Measurements from ENCODE around the gene PPAN.

Gene PPAN

DNA sequence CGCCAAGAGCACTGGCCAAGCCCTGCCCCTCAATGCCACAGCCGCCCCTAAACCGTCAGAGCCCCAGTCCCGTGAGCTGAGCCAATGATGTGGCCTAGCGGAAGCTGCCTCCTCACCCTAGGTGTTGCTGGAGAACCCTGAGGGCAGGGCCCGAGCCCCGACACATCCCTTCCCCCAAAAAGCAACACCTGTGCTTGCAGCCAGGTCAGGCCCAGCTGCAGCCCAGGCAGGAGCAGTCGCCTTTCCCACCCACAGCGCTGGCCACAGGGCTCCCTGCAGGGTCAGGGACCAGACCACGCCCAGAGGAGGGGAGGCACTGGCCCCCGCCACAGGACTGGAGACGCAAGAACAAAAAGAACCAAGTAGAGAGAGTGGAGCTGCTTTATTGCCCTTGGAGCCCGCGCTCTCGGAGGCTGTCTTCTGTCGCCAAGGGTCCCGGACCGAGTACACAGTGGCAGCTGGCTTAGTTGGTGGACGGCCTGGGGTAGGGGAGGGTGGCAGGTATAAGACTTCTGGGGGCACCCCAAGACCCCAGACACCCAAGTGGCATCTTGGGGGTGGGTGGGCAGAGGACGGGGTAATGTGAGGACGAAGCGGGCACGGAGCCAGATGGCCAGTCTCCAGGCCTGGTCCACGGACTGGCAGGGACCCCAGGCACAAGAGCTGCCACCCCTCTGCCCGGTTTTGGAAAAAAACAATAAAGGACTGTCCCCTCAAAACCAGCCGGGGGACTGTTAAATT, 8.7 kb downstream of the PPAN start:
- no peak for DNase-seq

GRCh38 chr19:10115392-10116084, 9.4 kb downstream of the PPAN start:
- DNase-seq, result no peak

DNA sequence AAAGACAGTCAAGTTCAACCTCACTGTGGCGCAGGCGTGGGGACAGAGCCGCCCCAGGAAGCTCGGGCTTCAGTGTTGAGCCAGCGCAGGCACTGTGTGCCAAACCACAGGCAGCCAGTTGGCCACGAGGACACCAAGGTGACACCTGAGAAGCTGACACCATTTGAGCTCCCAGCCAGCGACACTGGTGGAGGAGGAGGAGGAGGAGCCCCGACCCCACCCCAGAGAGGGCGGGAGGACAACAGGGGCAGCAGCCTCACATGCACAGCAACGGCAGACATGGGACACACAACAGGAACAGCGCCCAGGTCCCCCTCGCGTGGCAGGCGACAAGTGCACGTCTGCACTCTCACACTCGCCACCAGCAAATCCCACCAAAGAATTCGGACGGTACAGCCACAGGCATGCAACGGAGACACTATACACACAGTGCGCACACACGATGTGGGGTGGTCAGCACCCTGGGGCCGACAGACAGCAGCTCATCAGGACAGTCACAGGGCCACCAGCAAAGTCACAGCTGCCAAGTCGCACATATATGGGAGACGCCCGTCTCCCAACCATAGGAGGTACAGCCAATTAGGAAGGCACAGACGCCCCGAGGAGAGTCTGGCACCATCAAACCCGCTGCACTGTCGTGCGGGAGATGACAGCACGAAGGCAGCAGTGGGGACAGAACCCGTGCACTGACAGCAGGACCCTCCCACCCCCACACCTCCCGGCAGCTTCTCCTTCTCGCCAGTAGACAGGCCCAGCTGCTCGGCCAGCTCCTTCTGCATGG, 10.1 kb downstream of the PPAN start:
- no peak for DNase-seq

GRCh38 chr19:10116866-10117616, 10.9 kb downstream of the PPAN start:
- no peak for DNase-seq

DNA sequence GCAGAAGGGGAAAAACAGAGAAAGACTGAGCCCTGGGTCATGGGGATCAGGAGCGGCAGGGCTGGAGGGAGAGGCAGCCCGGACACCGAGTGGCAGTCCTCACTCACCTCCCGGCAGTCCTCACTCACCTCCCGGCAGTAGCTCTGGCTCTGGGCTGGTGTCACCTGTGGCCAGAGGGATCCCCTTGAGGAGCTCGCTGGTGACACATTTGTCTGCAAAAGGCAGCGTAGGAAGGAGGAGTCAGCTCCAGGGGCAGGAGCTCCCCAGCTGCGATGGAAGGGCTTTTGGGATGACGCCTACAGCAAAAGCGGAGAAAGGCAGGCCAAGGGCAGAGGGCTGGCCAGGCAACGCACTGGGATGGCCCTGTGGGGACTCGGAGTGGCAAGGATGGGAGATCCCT, 12.8 kb downstream of the PPAN start:
- no peak for DNase-seq

DNA sequence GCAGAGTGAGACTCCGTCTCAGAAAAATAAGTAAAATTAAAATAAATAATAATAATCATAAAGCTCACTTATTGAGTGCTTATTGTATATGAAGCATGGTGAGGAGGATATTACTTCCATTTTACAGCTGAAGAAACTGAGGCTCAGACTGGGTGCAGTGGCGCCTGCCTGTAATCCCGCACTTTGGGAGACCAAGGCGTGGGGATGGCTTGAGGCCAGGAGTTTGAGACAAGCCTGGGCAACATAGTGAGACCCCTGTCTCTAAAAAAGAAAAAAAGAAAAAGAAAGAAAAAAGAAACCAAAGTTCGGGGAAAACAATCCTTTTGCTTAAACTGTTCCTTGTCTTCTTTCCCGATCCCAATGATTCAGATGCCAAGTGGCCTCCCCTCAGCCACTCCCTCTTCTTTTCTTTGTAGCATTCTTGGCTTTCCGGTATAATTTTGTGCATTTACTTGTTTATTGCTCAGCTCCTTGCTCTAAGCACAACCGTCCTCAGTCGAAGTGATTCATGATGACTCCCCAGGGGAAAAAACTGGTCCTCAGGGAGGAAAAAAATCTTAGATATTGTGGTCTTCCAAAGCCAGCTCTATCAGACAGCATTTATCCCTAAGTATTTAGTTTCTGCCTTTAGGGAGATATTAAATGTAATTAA, 14.5 kb downstream of the PPAN start:
- DNase-seq, result no peak

- no peak for DNase-seq
These were observed 15.9 kb downstream of the PPAN start for GRCh38 chr19:10122045-10122444.

DNA sequence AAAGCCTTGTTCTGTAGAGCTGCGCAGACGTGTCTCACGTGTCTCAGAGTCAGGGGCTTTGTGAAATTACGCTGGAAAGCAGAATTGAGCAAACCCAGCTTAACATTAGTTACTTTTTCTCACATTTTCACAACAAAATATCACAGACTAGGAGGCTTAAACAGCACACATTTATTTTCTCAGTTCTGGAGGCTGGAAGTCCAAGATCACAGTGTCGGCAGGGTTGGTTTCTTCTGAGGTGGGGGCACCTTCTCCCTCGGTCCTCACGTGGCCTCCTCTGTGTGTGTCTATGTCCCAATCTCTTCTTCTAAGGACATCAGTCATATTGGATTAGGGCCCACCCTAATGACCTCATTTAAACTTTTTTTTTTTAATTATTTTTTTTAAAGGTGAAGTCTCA, 18.3 kb downstream of the PPAN start:
- no peak for DNase-seq

DNA sequence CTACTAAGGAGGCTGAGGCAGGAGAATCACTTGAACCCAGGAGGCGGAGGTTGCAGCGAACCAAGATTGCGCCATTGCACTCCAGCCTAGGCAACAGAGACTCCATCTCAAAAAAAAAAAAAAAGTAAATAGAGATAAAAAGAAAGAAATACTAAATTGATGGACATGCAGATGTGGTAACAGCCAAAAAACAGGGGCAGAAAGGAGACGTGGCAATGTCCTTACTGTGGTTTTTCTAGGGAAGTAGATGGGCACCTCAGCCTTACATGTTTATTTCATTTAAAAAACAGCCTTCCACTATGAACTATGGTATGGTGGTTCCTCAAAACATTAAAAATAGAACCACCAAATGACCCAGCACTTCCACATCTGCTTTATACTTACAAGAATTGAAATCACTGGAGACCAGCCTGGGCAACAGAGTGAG, 20.1 kb downstream of the PPAN start:
- no peak for DNase-seq

DNA sequence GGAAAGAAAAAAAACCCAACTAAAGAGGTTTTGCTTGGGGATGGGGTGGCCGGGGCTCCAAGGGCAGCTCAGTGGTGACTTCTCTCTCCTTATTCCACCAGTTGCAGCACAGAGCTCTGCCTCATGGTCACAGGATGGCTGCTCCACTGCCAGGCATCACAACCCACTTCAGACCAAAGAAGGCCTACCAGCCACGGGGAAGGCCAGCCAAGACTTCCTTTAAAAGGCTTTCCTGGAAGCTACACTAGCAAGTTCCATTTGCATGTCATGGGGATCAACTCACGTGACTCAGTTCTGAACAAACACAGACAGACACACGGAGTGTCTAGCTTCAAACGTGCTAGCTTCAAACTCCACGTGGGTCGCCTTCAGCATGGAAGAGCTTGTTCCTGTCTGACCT, 26.7 kb downstream of the PPAN start:
- no peak for DNase-seq

DNA sequence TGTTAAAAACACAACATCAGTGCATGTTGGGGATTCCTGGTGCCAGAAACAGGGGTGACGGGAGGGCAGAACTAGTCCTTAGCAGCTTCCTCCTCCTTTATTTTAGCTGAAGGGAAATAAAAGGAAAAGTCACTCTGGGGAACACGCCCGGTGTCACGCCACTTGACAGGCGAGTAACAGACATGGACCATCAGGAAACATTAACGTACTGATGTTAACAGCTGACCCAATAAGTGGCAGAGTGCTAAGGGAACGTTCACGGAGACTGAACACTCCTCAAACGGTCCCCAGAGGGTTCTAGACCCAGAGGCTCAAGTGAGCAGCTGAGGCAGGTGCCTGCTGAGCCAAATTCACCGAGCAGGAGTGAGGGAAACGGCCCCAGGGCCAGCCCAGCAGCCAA, 27.4 kb downstream of the PPAN start:
- DNase-seq, result no peak

GRCh38 chr19:10134040-10134439, 27.9 kb downstream of the PPAN start:
- DNase-seq, result no peak

- DNase-seq, result no peak
These were observed 29.6 kb downstream of the PPAN start for GRCh38 chr19:10135551-10136334.

GRCh38 chr19:10136936-10137335, 30.8 kb downstream of the PPAN start:
- no peak for DNase-seq

DNA sequence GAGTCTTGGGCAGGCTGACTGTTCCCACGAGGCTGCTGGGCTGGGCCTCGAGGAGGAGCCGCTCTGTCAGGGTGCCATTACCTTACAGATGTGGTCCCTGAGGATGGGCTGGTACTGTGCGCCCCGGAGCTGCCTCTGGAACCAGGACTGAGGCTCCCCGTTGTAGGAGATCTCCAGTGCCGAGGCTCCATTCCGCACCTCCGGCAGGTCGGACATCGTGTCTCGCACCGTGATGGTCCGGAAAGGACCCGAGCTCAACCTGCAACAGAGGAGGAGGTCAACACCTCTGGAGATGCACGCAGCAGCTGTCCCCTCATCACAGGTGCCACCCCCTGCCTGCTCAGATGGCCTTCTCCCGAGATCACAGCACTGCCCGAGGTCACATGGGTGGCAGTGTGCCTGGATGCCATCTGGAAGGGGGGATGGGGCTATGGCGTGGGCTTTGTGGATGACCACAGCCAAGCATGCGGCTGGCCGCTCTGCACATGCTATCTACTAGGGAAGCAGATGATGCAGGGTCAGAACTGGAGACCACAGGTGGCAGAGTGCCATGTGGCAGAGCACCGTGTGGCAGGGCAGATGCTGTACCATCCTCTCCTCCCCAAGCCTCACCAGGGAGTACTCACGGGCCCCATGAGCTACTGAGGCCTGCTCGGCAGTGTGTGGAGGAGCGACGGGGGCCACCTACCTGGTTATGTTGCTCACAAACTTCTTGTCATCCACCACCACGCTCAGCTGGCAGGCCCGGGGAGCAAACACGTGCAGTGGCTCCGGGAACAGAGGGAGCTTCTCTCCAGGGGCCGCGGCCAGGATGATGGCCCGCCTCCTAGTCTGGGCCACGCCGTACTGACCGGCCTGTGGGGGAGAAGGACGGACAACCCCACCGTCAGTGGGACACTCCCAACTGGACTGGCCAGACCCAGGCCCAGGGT, 31.9 kb downstream of the PPAN start:
- DNase-seq, result no peak

DNA sequence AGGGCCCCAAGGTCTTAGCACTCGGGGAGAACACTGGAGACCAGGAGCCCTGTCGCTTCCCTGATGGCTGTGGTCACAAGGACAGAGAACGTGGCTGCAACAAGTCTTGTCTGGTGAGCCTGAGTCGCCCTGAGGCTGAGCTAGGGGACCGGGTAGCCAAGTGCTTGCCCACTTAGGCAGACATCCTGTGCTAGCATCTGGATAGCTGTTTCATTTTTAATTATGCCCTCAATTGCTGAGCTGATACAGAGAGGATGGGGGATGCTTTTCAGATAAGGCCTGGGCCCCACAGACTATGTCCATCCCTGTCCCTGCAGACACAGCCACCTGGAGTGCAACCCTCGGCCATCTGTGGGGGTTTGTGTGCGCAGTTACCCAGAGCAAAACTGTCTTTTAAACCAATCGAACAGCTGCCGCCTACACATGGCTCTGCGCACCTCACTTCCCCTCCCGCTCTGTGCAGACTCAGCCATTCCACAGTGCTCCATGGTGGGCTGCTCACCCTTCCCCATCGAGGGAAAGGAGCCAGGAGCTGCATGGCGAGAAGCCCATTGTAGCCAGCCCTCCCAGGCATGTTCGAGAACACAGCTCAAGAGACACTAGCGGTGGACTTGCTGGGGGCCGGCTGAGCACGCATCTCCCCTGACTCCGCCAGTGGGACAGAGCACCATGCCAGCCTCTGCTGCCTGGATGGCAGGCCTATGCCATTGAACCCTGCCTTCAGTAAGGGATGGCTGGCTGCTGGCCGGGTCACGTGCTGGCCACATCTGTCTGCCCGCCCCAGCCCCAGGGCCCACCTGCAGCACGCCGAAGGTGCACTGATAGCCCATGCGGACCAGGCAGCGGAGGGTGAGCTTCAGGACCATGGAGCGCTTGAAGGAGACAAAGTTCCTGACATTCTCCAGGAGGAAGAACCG, 33.0 kb downstream of the PPAN start:
- DNase-seq, result no peak

DNA sequence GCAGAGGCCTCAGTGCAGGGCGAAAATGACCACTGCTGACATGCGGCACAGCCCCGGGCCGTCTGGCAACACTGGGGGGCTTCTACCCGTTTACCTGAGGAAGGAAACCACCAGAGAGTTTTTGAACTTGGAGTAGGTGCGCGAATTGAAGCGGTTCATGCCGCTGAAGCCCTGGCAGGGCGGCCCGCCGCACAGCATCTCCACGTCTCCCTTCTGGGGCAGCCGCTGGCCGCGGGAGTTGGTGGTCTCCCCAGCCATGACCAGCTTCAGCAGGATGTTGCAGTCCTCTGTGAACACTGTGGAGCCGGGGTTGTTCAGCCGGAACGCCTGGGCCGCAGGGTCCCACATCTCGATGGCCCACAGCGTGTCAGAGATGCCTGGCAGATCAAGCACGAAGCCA, 33.8 kb downstream of the PPAN start:
- no peak for DNase-seq

DNA sequence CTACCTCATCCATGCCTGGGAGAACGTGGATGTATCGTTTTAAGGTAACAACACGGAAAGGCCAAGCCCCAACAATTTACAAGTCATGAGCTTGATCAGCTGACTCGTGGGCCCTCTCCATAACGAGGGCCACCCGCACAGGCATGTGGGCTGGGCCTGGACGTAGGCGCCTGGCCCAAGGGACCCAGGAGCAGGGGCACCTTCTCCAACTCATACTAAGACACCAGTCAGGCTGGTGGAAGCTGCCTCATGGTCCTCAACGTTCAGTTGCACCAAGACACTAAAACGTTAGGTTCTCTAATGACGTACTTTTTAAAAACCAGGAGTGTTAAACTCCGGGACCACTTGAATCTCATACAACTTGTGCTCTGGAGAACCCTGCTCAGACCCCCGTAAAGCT, 35.3 kb downstream of the PPAN start:
- no peak for DNase-seq

DNA sequence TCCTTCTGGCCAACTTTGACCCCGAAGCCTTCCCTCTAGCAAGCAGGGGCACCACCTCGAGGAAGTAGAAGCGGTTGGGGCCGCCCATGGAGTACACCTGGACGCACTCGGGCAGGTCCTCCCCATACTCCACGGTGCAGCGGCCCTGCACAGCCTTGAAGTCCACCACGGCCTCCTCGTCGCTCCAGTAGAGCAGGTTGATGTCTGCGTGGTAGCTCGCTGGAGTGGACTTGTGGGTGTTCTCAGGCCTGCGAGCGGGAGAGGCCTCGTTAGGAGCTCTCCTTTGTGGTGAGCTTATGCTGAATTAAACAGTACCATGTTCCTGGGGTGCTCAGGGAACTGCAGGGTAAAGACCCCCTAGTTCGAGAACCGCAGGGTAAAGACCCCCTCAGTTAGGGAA, 35.8 kb downstream of the PPAN start:
- DNase-seq, result no peak

Data from stimulated activated CD4-positive, alpha-beta T cell treated with anti-CD3 and anti-CD28 coated beads, Interleukin-2, amount 100 ng/mL, for 48 hours (primary cell).